ENCODE data around the gene GUCY1A1. TPM values are rescaled to one million over a fixed set of nuclear protein-coding genes. Genes with fewer than 3 reads are reported as not detected.

GUCY1A1 gene
- total RNA-seq, 1 donor, result 0.43 TPM

DNA sequence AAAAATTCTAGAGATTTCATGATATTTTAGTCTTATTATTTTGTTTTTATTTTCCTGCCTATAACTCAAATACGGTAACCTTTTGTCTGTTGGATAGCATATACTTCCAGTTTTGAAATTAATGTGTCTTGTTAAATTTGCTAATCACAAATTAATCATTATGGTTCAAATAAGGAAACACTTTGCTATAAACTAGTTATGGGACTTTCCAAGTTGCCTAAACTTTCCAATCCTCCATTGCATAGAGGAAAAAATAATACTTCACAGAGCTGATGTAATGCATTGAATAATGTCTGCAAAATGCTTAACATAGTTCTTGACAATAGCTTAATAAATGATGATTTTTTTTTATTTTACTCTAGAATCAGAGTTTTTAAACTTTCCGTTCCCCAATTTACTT is 96.9 kb downstream of the GUCY1A1 start:
- TF ChIP-seq, protein P1, sequence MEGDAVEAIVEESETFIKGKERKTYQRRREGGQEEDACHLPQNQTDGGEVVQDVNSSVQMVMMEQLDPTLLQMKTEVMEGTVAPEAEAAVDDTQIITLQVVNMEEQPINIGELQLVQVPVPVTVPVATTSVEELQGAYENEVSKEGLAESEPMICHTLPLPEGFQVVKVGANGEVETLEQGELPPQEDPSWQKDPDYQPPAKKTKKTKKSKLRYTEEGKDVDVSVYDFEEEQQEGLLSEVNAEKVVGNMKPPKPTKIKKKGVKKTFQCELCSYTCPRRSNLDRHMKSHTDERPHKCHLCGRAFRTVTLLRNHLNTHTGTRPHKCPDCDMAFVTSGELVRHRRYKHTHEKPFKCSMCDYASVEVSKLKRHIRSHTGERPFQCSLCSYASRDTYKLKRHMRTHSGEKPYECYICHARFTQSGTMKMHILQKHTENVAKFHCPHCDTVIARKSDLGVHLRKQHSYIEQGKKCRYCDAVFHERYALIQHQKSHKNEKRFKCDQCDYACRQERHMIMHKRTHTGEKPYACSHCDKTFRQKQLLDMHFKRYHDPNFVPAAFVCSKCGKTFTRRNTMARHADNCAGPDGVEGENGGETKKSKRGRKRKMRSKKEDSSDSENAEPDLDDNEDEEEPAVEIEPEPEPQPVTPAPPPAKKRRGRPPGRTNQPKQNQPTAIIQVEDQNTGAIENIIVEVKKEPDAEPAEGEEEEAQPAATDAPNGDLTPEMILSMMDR (IDR thresholded peaks at IDR 0.05; ENCODE audit: insufficient read depth, low read depth, low read length), result no peak

DNA sequence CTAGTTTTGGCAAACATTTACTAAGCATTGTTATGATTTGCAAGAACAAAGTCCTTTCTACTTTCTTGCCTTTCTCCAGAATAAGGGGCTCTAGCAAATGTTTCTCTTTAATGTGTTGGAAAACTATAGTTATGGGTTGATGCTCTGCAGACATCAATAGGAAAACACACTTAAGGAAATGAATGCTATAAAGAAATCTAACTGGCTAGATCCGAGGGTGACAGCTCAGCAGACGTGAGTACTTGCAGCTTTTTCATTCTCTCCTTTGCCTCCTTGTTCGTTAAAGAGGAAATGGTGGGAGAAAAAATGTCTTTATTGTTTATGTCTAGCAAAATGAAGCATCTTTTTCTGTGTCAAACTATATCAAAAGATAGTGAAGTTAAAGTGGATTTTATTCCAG is 98.5 kb downstream of the GUCY1A1 start:
- no peak overlapping the region for H3K4me3 ChIP-seq (ENCODE audit: low read depth, low read length)
- no peak for DNase-seq (ENCODE audit: low read depth)
- TF ChIP-seq, protein P1 (IDR thresholded peaks at IDR 0.05; ENCODE audit: insufficient read depth, low read depth, low read length), result no peak

More for the DNA sequence above, 96.9 kb downstream of the GUCY1A1 start:
- no peak overlapping the region for H3K4me3 ChIP-seq (ENCODE audit: low read depth, low read length)
- DNase-seq (ENCODE audit: low read depth), result no peak

GRCh38 chr4:155766622-155767021 is 100.0 kb downstream of the GUCY1A1 start:
- TF ChIP-seq, protein P1 (IDR thresholded peaks at IDR 0.05; ENCODE audit: insufficient read depth, low read depth, low read length), result no peak
- no peak for DNase-seq (ENCODE audit: low read depth)
- no peak overlapping the region for H3K4me3 ChIP-seq (ENCODE audit: low read depth, low read length)

DNA sequence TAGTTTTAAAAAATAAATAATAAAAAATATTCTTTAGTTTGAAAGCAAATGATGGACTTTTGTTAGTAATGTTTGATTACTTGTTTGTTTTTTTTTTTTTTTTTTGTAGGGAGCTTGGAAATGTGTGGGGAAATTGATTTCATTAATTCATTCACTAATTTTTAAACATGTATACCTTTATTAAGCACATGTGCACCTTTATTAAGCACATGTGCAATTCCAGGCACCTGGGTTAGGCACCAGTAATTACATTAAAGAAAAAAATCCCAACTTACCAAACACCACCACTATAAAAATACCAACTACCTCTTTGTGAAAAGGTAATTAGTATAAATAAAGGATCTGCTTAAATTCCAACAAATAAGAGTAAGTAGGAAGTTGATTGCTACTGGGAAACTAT is 101.7 kb downstream of the GUCY1A1 start:
- no peak for DNase-seq (ENCODE audit: low read depth)
- no peak overlapping the region for H3K4me3 ChIP-seq (ENCODE audit: low read depth, low read length)
- TF ChIP-seq, protein P1 (IDR thresholded peaks at IDR 0.05; ENCODE audit: insufficient read depth, low read depth, low read length), result no peak

DNA sequence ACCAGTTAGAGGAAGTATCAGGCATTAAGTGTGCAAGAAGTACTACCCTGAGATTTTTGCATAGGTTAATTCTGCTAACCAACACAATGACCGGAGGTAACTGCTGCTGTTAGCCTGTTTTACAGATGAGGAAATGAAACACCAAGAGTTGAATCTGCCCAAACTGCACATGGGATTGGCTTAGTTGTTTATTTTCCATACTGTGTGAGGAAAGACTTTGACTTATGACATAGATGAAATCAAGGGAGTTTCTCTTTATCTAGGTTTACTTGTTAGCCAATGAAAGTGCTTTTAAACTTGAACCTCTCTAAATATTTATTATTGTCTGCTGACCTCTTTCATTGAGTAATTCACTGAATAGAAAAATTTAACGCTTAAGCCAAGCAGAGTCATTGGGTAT is 102.4 kb downstream of the GUCY1A1 start:
- TF ChIP-seq, protein P1 (IDR thresholded peaks at IDR 0.05; ENCODE audit: insufficient read depth, low read depth, low read length), result no peak
- no peak overlapping the region for H3K4me3 ChIP-seq (ENCODE audit: low read depth, low read length)
- peak; percentile 57 for DNase-seq (ENCODE audit: low read depth)

DNA sequence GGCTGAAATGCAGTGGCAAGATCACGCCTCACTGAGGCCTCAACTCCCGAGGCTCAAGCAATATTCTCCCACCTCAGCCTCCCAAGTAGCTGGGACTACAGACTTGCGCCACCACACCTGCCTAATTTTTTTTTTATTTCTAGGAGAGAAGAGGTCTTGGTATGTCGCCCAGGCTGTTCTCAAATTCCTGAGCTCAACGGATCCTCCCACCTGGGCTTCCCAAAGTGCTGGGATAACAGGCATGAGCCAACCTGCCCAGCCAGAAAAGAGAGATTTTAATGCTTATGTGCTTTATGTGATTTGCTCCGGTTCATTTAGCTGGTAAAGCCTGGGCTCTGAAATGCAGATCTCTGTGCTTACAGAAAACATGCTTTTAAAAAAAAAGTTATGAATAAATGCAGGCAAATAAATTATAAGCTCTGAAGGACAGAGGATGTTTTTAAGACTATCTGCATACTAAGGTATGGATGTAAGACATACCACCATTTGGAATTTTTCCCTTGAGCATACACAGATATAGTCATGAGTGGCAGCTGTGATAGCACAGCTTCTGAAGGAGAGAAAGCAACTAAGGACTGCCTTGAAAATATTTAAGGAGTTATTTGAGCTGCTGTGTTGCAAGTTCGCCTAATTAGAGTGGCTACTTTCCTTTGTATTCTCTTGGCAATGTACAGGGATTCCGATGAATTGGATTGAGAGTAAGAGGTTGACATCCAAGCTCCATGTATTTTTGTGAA is 106.0 kb downstream of the GUCY1A1 start:
- H3K4me3 ChIP-seq (ENCODE audit: low read depth, low read length), result no peak overlapping the region
- TF ChIP-seq, protein P1 (IDR thresholded peaks at IDR 0.05; ENCODE audit: insufficient read depth, low read depth, low read length), result no peak
- DNase-seq (ENCODE audit: low read depth), result peak; percentile 6
